GM19452 (cell line): ENCODE data around the gene SNUPN.
"Not testable (repeated sequence)": the region's sequence is repeated elsewhere in the genome, so short reads cannot be mapped to it uniquely, and the experiment has no call there.

ENCODE experiments used
- ATAC-seq: cut with Tn5 transposase; IDR thresholded peaks from one replicate; pipeline ENCODE4 v1.9.1; 2021; ENCODE audit not compliant: unreplicated experiment

The SNUPN gene

GRCh38 chr15:75637245-75638009 is 11.9 kb upstream of the SNUPN start:
- no peak for ATAC-seq

- ATAC-seq: no peak
Observed at GRCh38 chr15:75636026-75636425, 10.5 kb upstream of the SNUPN start.

- not testable (repeated sequence) for ATAC-seq
Observed at GRCh38 chr15:75633922-75634321, 8.4 kb upstream of the SNUPN start.

- ATAC-seq: no peak
Observed at GRCh38 chr15:75631935-75632334, 6.4 kb upstream of the SNUPN start.

GRCh38 chr15:75622505-75622904 is 3.0 kb downstream of the SNUPN start:
- no peak for ATAC-seq

- ATAC-seq: no peak
Observed at GRCh38 chr15:75620841-75621391, 4.6 kb downstream of the SNUPN start.

- no peak for ATAC-seq
Observed at GRCh38 chr15:75620058-75620820, 5.3 kb downstream of the SNUPN start.

GRCh38 chr15:75616766-75617165 is 8.8 kb downstream of the SNUPN start:
- ATAC-seq: no peak

GRCh38 chr15:75606711-75607699 is 18.5 kb downstream of the SNUPN start:
- ATAC-seq: no peak

GRCh38 chr15:75606026-75606425 is 19.5 kb downstream of the SNUPN start:
- ATAC-seq: no peak

GRCh38 chr15:75599401-75599800 is 26.1 kb downstream of the SNUPN start:
- no peak for ATAC-seq

GRCh38 chr15:75598361-75598760 is 27.2 kb downstream of the SNUPN start:
- no peak for ATAC-seq

GRCh38 chr15:75597667-75598341 is 27.7 kb downstream of the SNUPN start:
- no peak for ATAC-seq

GRCh38 chr15:75596703-75597345 is 28.7 kb downstream of the SNUPN start:
- no peak for ATAC-seq

- ATAC-seq: no peak
Observed at GRCh38 chr15:75594276-75594675, 31.2 kb downstream of the SNUPN start.

- ATAC-seq: no peak
Observed at GRCh38 chr15:75591655-75592364, 33.7 kb downstream of the SNUPN start.

GRCh38 chr15:75590239-75590638 is 35.3 kb downstream of the SNUPN start:
- ATAC-seq: no peak

- ATAC-seq: no peak
Observed at GRCh38 chr15:75589071-75589470, 36.5 kb downstream of the SNUPN start.

GRCh38 chr15:75586422-75586821 is 39.1 kb downstream of the SNUPN start:
- ATAC-seq: not testable (repeated sequence)
